Measurements from ENCODE around the gene CCDC106.

Gene CCDC106

GRCh38 chr19:55653651-55654322 lies 5.8 kb downstream of the CCDC106 start:
- peak; percentile 98 for DNase-seq

GRCh38 chr19:55654323-55654867 lies 6.4 kb downstream of the CCDC106 start:
- peak; percentile 99 for DNase-seq

- peak; percentile 64 for DNase-seq
Measured at GRCh38 chr19:55654868-55655647, 7.0 kb downstream of the CCDC106 start, which contains the start of gene U2AF2. U2AF2 (plus strand) TSS chr19:55655035; CDS start chr19:55655105, 70 bp downstream.

- DNase-seq: no peak
Measured at GRCh38 chr19:55655648-55656040, 7.6 kb downstream of the CCDC106 start.

- DNase-seq: no peak
Measured at GRCh38 chr19:55656552-55656951, 8.5 kb downstream of the CCDC106 start.

- DNase-seq: no peak
Measured at GRCh38 chr19:55656988-55657747, 9.2 kb downstream of the CCDC106 start.

- DNase-seq: no peak
Measured at GRCh38 chr19:55658846-55659459, 10.9 kb downstream of the CCDC106 start.

GRCh38 chr19:55659822-55660221 lies 11.8 kb downstream of the CCDC106 start:
- no peak for DNase-seq

GRCh38 chr19:55660404-55660803 lies 12.4 kb downstream of the CCDC106 start:
- DNase-seq: no peak

- DNase-seq: no peak
Measured at GRCh38 chr19:55660991-55661390, 13.0 kb downstream of the CCDC106 start.

GRCh38 chr19:55661826-55662225 lies 13.8 kb downstream of the CCDC106 start:
- DNase-seq: no peak

- DNase-seq: no peak
Measured at GRCh38 chr19:55663846-55664536, 16.0 kb downstream of the CCDC106 start.

- no peak for DNase-seq
Measured at GRCh38 chr19:55666343-55667005, 18.5 kb downstream of the CCDC106 start.

- DNase-seq: no peak
Measured at GRCh38 chr19:55667006-55667381, 19.0 kb downstream of the CCDC106 start.

- no peak for DNase-seq
Measured at GRCh38 chr19:55667511-55667910, 19.5 kb downstream of the CCDC106 start.

- no peak for DNase-seq
Measured at GRCh38 chr19:55667958-55668357, 19.9 kb downstream of the CCDC106 start.

GRCh38 chr19:55668603-55669348 lies 20.8 kb downstream of the CCDC106 start:
- DNase-seq: no peak

GRCh38 chr19:55669418-55670279 lies 21.6 kb downstream of the CCDC106 start:
- DNase-seq: no peak

- DNase-seq: no peak
Measured at GRCh38 chr19:55670280-55671053, 22.5 kb downstream of the CCDC106 start.
